Measurements from ENCODE around the gene TMTC2.
A peak's percentile ranks its signal among the peaks of the same experiment; 100 is the strongest.

The TMTC2 gene

GRCh38 chr12:83136411-83136810 lies 449.7 kb downstream of the TMTC2 start:
- no peak for DNase-seq (ENCODE audit: low read depth)

DNA sequence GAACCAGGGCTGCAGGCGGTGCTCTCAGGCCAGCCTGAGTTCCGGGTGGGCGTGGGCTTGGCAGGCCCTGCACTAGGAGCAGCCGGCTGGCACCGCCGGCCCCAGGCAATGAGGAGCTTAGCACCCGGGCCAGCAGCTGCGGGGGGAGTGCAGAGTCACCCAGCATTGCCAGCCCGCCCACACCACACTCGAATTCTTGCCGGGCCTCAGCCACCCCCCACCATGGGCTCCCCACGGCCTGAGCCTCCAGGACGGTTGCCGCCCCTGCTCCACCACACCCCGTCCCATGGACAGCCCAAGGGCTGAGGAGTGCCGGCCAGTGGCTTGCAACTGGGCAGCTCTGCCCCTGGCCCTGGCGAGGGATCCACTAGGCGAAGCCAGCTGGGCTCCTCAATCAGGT lies 453.4 kb downstream of the TMTC2 start:
- DNase-seq (ENCODE audit: low read depth): no peak

DNA sequence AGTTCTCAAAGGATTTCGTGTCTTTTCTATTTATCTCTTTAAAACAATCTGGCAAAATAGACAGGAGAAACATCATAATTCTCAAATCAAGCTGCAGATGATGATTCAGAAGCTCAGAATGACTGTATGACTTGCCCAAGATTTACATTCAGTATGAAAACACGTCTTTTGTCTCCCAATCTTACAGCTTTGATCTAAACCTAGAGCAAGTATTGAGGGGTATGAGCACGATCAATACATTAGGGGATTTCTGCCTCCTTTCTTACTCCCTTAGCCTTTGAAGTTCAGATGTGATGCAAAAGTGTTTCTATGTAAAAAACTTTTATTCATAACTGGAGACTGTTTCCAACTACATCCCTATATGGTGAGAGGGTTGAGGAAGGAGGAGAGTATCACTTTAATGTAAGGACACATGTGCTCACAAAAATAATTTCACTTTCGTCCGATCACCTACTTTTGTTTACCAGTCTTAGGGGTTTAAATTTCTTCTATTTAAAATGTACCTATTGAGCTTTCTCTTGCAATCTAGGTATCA lies 454.8 kb downstream of the TMTC2 start:
- no peak for DNase-seq (ENCODE audit: low read depth)

- DNase-seq (ENCODE audit: low read depth): no peak
Observed at GRCh38 chr12:83142914-83143313, 456.2 kb downstream of the TMTC2 start.

DNA sequence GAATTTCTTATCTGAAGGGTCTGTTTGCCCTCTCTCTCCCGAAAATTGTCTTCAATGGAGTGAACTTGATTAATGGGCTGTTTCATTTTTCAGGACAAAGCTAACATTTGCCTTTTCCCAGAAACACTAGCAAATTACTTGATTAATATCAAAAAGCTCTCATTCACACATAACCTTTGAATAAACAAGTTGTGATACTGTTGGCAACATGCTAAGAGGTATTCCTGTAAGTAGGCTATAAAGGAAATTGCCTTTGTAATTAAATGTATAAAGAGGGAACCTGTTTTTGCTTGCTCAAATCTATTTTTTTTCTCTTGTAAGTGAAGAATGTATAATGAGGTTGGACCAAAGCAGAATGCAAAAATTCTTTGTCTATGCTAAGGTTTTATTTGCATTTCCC lies 457.2 kb downstream of the TMTC2 start:
- no peak for DNase-seq (ENCODE audit: low read depth)

DNA sequence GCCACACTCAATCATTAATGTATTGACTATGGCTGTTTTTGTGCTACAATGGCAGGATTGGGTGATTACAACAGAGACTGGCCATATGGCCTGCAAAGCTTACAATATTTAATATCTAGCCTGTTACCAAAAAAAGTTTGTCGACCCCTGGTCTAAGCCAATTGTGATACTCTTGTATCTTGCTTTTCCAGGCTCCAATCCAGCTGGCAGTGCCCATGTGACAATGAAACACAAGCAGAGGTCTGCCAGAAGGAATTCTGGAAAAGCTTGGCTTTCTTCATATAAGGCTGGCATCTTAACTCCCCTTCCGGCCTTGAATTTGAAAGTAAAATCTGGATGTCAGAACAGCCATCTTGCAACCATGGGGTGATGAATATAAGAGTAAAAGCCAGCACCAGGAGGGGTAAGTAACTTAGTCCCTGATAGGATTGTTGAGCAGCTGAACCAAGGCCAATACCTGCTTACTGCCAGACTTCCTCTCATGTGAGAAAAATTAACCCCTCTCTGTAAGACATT lies 458.7 kb downstream of the TMTC2 start:
- DNase-seq (ENCODE audit: low read depth): no peak

DNA sequence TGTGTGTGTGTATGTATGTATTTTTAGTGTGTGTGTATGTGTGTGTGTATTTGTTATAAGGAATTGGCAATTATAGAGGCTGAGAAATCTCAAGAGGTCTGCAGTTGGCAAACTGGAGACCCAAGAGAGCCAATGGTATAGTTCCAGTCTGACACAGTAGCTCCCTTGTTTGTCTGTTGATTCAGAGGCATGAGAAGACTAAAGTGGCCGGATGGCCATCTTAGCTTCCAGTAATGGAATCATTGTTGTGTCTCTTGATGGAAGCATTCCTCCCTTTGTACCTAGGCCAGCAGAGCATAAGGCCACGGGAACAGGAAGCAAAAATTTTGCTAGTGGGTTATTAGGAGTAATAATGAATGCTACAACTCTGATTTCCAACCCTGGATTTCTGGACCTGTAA lies 460.6 kb downstream of the TMTC2 start:
- no peak for DNase-seq (ENCODE audit: low read depth)

DNA sequence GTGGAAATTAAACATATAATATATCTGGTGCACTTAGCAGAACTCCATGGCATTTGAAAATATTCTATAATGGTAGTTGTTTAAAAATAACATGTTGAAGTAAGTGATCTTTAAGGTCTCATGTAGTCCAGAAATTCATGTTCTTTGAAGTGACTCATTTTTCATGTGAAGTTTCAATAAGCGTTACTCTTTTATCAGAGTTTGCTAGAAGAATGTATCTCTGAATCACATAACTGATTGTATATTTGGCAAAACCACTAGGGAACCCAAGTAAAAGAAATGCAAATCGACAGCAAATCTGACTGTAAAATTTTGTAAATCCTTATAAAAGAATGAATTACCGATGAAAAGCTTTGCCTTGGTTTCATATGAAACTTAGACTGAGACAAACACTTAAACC lies 463.3 kb downstream of the TMTC2 start:
- no peak for DNase-seq (ENCODE audit: low read depth)

- DNase-seq (ENCODE audit: low read depth): no peak
Observed at GRCh38 chr12:83150465-83151189, 463.9 kb downstream of the TMTC2 start.

DNA sequence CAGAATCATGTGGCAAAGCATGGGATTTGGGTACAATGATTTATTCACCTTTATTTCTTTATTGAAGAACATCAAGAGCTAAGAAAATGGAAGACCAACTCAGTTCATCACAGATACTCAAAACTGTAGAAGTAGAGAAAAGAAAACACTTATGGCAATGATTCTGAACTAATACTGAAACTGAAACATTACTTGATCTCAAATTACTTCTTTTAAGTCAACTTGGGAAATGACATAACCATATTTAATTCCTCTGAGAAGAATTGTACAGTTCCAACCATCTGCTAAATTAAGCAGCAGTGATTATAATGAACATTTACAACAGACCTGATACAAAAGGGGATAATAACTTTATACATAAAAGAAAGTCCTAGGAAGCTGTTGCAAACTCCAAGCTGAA lies 466.5 kb downstream of the TMTC2 start:
- DNase-seq (ENCODE audit: low read depth): no peak

DNA sequence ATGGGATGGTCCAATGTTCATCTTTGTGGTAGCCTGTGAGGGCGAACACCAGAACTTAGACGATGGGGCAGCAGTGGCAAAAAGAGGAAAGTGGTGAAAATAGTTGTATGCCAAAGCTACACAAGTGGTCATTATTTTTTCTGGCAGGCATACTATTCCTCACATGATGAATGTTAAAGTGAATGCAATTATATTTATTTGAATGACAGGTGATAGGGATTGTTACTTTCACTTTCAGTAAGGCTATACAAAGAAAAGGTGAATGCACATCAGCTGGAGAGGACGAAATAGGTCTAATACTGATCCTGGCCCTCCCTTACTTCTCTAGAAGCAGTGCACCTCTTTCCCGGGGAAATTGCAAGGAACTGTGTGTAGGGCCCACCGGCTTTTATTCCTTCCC lies 470.1 kb downstream of the TMTC2 start:
- no peak for DNase-seq (ENCODE audit: low read depth)

DNA sequence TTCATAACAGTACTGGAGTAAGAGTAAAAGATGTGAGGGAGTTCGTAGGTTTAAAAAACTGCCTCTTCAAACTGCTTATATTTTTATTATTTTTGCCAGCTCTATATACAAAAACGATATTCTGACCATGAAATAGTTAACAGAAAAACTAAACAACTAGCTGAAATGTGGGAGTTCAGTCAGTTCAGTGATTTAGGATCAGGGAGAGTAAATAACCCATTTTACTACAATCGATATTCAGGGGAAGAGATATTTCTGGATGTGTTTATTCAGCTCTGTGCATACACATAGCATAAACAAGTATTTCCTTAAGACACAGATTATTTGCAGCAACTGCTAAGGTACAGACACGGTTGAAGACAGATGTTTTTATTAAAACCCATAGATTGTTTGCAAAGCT lies 470.9 kb downstream of the TMTC2 start:
- no peak for DNase-seq (ENCODE audit: low read depth)

DNA sequence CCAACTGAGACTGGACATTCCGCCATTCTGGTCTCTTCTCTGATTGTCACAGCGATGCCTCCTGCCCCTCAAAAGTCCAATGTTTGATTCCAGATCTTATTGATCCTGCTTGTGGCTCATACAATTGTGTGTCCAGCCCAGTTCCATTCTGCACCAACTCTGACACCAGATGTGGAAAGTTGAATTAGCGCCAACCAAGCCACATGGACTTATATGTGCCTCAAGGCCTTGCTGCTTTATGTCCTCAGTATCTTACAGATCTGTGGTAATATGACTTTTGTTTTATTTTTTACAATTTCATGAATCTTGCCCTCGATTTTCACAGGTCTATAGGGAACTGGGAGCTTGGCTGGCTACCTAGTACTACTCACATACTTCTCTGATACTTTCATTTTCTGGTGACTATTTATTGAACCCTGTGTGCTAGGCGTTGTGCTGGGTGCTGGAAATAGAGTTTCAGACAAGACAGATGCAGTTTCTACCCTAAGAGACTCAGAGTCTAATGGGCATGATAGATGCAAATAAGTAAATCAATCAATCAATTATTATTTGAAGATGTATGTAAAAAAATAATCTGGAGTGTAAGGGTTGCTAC lies 472.0 kb downstream of the TMTC2 start:
- no peak for DNase-seq (ENCODE audit: low read depth)

DNA sequence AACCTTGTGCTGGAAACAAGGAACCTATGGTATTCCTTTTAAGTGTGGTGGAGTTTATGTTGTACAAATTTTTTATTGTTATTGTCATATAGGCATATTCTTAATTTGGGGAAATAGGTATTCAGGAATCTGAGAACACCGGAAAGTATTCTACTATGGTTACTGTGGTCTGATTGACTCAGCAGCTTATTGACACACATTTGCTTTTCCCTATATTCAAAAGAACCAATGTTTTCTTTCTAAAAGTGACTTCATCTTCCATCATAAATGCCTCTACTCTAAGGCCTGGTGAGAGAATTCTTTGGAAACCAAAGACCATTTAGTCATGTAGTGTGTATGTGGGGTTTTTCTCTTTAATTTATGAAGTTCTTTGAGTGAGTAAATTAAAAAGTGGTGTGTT lies 474.8 kb downstream of the TMTC2 start:
- DNase-seq (ENCODE audit: low read depth): peak; percentile 23

DNA sequence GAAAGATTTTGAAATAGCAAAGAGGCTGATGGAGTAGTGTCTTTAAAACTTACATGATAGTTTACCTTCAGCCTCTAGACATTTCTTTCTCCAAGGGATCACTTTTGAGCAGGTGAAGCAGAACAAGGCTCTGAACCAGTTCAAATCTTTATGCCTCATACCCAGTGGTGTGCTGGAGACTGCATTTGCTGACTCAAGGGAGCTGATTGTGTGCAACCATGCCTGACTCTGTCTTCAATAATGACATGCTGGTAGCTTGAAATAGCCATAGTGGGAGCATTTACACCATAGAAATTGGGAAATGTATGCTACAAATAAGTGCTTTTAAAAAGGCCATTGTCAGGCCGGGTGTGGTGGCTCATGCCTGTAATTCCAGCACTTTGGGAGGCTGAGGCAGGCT lies 482.0 kb downstream of the TMTC2 start:
- DNase-seq (ENCODE audit: low read depth): no peak

- DNase-seq (ENCODE audit: low read depth): no peak
Observed at GRCh38 chr12:83172441-83172840, 485.7 kb downstream of the TMTC2 start.

DNA sequence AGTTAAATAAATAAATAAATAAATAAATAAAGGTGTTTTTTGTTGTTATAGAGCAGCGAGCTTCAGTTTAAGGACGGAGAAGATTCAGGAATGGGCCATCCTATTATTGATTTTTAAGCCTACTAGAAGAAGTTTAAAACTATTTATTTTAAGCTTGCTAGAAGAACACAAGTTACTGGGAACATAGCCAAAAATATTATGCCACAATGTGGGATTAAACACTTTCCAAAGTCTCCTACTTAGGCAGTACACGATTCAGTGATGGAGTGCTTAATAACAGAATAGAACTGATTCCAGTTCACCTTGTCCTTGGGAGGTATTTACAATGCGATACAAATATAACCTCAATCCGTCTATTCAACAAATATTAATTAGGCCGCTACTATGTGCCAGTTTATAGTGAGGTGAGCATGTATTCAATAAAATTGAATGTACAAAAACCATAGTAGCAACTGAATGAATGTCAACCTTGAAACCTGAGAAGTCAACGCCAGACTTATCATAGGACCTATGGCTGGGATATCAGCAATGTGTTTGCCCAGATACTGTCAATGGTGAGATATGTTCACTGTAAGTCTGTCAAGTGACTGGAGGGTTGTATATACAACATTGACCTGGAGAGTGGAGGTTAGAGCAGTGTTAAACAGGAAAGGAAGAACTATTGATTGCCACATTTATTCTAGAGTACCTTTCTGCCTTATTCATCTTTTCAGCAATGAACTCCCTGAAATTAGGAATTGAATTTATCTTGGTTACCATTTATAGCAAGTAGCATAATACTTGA lies 486.4 kb downstream of the TMTC2 start:
- peak; percentile 8 for DNase-seq (ENCODE audit: low read depth)

DNA sequence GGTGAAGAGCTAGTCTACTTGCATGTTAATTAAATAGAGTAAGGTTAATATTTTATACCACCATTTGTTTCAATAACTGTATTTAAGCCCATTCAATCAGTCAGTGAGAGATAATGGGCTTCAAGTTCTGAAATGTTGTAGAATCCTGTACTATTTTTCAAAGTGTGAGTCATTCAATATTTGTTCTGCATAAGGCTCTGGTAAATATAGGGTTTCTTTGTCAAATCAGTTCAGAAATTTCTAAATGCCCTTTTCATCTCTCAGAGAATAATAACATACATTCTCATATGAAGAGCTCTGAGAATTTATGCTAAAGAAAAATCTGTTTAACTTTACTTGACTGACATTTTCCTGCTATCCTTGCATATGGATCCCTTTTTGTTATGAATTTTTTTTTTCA lies 493.3 kb downstream of the TMTC2 start:
- no peak for DNase-seq (ENCODE audit: low read depth)

DNA sequence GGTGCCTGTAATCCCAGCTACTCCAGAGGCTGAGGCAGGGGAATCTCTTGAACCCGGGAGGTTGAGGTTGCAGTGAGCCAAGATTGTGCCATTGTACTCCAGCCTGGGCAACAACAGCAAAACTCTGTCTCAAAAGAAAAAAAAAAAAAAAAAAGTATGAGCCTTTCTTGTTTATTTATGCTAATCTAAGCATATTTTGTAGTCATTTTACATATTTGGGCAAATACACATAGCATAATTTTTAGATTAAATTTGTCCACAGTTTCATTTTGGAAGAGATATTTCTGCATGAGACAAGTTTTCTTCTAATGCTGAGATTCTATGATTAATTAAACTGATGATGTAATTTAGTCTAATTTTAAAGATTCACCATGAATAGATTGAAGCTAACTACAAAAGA lies 494.4 kb downstream of the TMTC2 start:
- DNase-seq (ENCODE audit: low read depth): no peak

- DNase-seq (ENCODE audit: low read depth): no peak
Observed at GRCh38 chr12:83183132-83183531, 496.4 kb downstream of the TMTC2 start.
